ENCODE data around the gene FAM135A.
"Not testable (repeated sequence)": the region's sequence is repeated elsewhere in the genome, so short reads cannot be mapped to it uniquely, and the experiment has no call there.

The FAM135A gene

DNA sequence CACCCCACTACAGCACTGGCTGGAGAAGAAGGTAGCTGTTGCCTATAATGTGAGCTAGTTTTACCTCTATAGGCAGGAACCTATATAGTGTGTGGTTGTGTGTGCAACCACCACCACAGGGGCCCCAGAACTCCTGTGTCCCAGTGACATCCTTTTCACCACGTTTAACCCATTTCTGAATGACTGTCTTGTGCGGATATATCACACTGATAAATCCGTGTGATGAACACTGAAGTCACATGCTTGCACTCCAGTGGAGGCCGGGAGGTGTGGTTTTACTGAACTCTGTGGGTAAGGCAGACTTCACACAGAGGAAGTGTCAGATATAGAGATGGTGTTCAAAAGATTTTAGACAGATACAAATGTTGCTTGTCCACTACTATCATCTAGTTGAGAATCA is 185.9 kb downstream of the FAM135A start:
- DNase-seq, result no peak
- Mint-ChIP-seq H3K4me3 (no peak overlapping the region), H3K36me3 (ENCODE audit: insufficient read depth) (no peaks in the 10 kb centered on the region), H3K9me3 (no peaks in the 10 kb centered on the region), H3K4me1 (ENCODE audit: low read depth in 2 of 2) (peaks cover 0 to 4% of the 10 kb centered on the region in 2 donors), H3K27ac (no peak overlapping the region), H3K27me3 (no peaks in the 10 kb centered on the region)
- peak; percentile 80 for ATAC-seq (replicated peaks)

DNA sequence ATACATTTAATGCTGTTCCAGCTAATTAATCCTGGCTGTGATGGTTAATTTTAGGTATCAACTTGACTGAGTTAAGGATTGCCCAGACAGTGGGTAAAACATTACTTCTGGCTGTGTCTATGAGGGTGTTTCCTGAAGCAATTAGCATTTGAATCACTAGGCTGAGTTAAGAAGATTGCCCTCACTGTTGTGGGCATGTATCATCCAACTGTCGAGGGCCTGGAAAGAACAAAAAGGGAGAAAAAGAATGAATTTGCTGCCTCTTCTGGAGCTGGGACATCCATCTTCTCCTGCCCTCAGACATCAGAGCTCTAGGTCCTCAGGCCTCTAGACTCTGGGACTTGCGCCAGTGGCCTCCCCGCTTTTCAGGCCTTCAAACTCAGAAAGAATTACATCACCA is 187.7 kb downstream of the FAM135A start:
- no peak for ATAC-seq (replicated peaks)
- no peaks in the 10 kb centered on the region for H3K27me3 Mint-ChIP-seq
- no peak for DNase-seq
- peaks cover 0 to 4% of the 10 kb centered on the region in 2 donors for H3K4me1 Mint-ChIP-seq (ENCODE audit: low read depth in 2 of 2)
- no peaks in the 10 kb centered on the region for H3K9me3 Mint-ChIP-seq
- H3K36me3 Mint-ChIP-seq (ENCODE audit: insufficient read depth), result no peaks in the 10 kb centered on the region
- no peak overlapping the region for H3K27ac Mint-ChIP-seq
- H3K4me3 Mint-ChIP-seq, result no peak overlapping the region

DNA sequence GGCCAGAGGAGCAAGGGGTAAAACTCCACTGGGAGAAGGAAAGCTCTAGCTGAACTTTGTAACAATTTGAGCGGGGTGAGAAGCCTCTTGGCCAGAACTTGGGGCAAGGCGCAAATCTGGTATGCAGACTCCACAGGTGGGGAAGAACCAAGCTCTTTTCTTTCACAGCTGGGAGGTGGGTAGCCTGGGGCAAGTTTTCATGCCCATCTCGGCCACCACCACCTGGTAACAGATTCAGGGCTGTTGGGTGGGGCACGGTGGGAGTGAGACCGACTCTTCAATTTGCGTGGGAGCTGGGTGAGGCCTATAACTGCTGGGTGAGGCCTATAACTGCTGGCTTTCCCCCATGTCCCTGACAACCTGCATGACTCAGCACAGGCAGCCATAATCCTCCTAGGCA is 190.9 kb downstream of the FAM135A start:
- H3K27ac Mint-ChIP-seq, result no peak overlapping the region
- H3K9me3 Mint-ChIP-seq, result no peaks in the 10 kb centered on the region
- peaks cover 0 to 3% of the 10 kb centered on the region in 2 donors for H3K4me1 Mint-ChIP-seq (ENCODE audit: low read depth in 2 of 2)
- ATAC-seq (replicated peaks), result no peak
- no peak overlapping the region for H3K4me3 Mint-ChIP-seq
- H3K27me3 Mint-ChIP-seq, result peaks cover 9 to 20% of the 10 kb centered on the region in 2 donors
- no peak for DNase-seq
- H3K36me3 Mint-ChIP-seq (ENCODE audit: insufficient read depth), result no peaks in the 10 kb centered on the region

DNA sequence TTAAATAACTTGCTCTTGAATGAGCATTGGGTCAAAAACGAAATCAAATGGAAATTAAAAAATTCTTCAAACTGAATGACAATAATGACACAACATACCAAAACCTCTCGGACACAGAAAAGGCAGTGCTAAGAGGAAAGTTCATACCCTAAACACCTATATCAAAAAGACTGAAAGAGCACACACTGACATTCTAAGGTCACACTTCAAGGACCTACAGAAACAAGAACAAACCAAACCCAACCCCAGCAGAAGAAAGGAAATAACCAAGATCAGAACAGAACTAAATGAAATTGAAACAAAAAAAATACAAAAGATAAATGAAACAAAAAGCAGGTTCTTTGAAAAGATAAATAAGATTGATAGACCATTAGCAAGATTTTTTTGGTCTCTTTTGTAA is 194.1 kb downstream of the FAM135A start:
- not testable (repeated sequence) for H3K9me3 Mint-ChIP-seq; H3K27ac Mint-ChIP-seq; H3K36me3 Mint-ChIP-seq (ENCODE audit: insufficient read depth); H3K4me3 Mint-ChIP-seq; H3K4me1 Mint-ChIP-seq (ENCODE audit: low read depth in 2 of 2); ATAC-seq (replicated peaks); DNase-seq
- H3K27me3 Mint-ChIP-seq, result peaks cover 17 to 33% of the 10 kb centered on the region in 2 donors

DNA sequence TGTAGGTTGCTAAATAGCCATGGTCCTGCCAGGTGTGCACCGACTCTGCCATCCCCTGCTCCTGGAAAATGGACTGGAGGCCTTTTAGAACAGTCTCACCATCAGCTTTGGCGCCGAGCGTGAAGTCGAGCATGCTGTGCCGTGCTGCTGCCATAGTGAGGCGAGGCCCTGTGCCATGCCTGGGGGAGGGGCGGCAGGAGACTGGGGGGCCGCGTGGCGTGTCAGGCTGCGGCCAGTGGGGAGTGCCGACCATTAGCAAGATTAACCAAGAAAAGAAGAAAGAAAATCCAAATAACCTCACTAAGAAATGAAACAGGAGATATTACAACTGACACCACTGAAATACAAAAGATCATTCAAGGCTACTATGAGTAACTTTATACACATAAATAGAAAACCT is 195.9 kb downstream of the FAM135A start:
- not testable (repeated sequence) for H3K36me3 Mint-ChIP-seq (ENCODE audit: insufficient read depth); H3K4me1 Mint-ChIP-seq (ENCODE audit: low read depth in 2 of 2); H3K4me3 Mint-ChIP-seq; H3K9me3 Mint-ChIP-seq; DNase-seq; H3K27ac Mint-ChIP-seq; ATAC-seq (replicated peaks)
- peaks cover 18 to 35% of the 10 kb centered on the region in 2 donors for H3K27me3 Mint-ChIP-seq
